HepG2 (cell line): ENCODE measurements around the gene MRFAP1. TPM values are rescaled to one million over a fixed set of nuclear protein-coding genes. Genes with fewer than 3 reads are reported as not detected.
A peak's percentile ranks its signal among the peaks of the same experiment; 100 is the strongest.

Experiments used
- ATF1 ChIP-seq: IDR thresholded peaks from 2 replicates; pipeline ENCODE4 v1.6.1; 2016; ENCODE audit warnings: mild to moderate bottlenecking, control low read depth
- DNMT3B ChIP-seq: conservative IDR thresholded peaks from 2 replicates; pipeline ENCODE4 v1.6.1; 2016; ENCODE audit warnings: missing biosample characterization, control low read depth
- ETV5 ChIP-seq: IDR thresholded peaks from 2 replicates; pipeline ENCODE4 v1.6.1; 2018; ENCODE audit warnings: missing biosample characterization, missing genetic modification reagents, inconsistent platforms, borderline replicate concordance
- ISX ChIP-seq: sonication (generic); formaldehyde crosslinking; conservative IDR thresholded peaks from 2 replicates; pipeline ENCODE4 v1.5.0; 2020; ENCODE audit warnings: missing genetic modification reagents
- KMT2B ChIP-seq: IDR thresholded peaks from 2 replicates; pipeline ENCODE4 v1.6.1; 2016; ENCODE audit warnings: missing genetic modification reagents, missing compliant biosample characterization
- PHF8 ChIP-seq: sonication (generic); formaldehyde crosslinking; IDR thresholded peaks from 2 replicates; pipeline ENCODE4 v1.5.0; 2020; ENCODE audit warnings: missing genetic modification reagents
- POLR2A ChIP-seq, 2 experiments: IDR thresholded peaks; 2 replicates each; pipeline ENCODE4 v1.6.1; 2011; ENCODE audit warnings: low read depth in 2 of 2, low read length in 2 of 2, mild to moderate bottlenecking in 1 of 2, moderate library complexity in 1 of 2; ENCODE audit not compliant: insufficient read depth in 1 of 2
- RFXAP ChIP-seq: sonication (generic); formaldehyde crosslinking; IDR thresholded peaks from 2 replicates; pipeline ENCODE4 v1.4.0; 2020; ENCODE audit warnings: missing genetic modification reagents, borderline replicate concordance
- SYNCRIP ChIP-seq: fragments of 200-400 bp; formaldehyde crosslinking; IDR thresholded peaks from 2 replicates; pipeline ENCODE4 v1.6.1; 2018; ENCODE audit warnings: mild to moderate bottlenecking, low read depth, low read length; ENCODE audit not compliant: insufficient read depth
- TEAD2 ChIP-seq: sonication (generic); formaldehyde crosslinking; IDR thresholded peaks from 2 replicates; pipeline ENCODE4 v1.9.0; 2021; ENCODE audit warnings: missing genetic modification reagents
- ZBTB38 ChIP-seq: sonication (generic); formaldehyde crosslinking; IDR thresholded peaks from 2 replicates; pipeline ENCODE4 v1.5.1; 2020; ENCODE audit warnings: mild to moderate bottlenecking, missing genetic modification reagents
- ZFP1 ChIP-seq: IDR thresholded peaks from 2 replicates; pipeline ENCODE4 v1.6.1; 2016
- ZFP37 ChIP-seq: sonication (generic); formaldehyde crosslinking; IDR thresholded peaks from 2 replicates; pipeline ENCODE4 v1.4.0; 2020; ENCODE audit warnings: missing genetic modification reagents, borderline replicate concordance
- ZNF101 ChIP-seq: sonication (generic); formaldehyde crosslinking; IDR thresholded peaks from 2 replicates; pipeline ENCODE4 v1.4.0; 2020; ENCODE audit warnings: mild to moderate bottlenecking, low read depth, missing genetic modification reagents, borderline replicate concordance
- ZNF12 ChIP-seq: sonication (generic); formaldehyde crosslinking; IDR thresholded peaks from 2 replicates; pipeline ENCODE4 v1.5.0; 2020; ENCODE audit warnings: missing genetic modification reagents
- ZNF207 ChIP-seq: fragments of 450-650 bp; IDR thresholded peaks from 2 replicates; pipeline ENCODE4 v1.6.1; 2016; ENCODE audit warnings: antibody characterized with exemption, borderline replicate concordance
- ZNF234 ChIP-seq: sonication (generic); formaldehyde crosslinking; conservative IDR thresholded peaks from 2 replicates; pipeline ENCODE4 v1.5.1; 2020; ENCODE audit warnings: mild to moderate bottlenecking, missing genetic modification reagents
- ZNF383 ChIP-seq: sonication (generic); formaldehyde crosslinking; IDR thresholded peaks from 2 replicates; pipeline ENCODE4 v1.4.0; 2020; ENCODE audit warnings: missing genetic modification reagents, mild to moderate bottlenecking, borderline replicate concordance
- ZNF703 ChIP-seq: sonication (generic); formaldehyde crosslinking; IDR thresholded peaks from 2 replicates; pipeline ENCODE4 v1.5.1; 2020; ENCODE audit warnings: missing genetic modification reagents, mild to moderate bottlenecking, moderate library complexity, borderline replicate concordance
- ZNF780A ChIP-seq: sonication (generic); formaldehyde crosslinking; IDR thresholded peaks from 2 replicates; pipeline ENCODE4 v1.8.0; 2022; ENCODE audit warnings: mild to moderate bottlenecking, missing genetic modification reagents, moderate library complexity
- ZNF878 ChIP-seq: sonication (generic); formaldehyde crosslinking; IDR thresholded peaks from 2 replicates; pipeline ENCODE4 v1.8.1; 2023; ENCODE audit warnings: mild to moderate bottlenecking, missing genetic modification reagents, moderate library complexity
- polyA plus RNA-seq, 8 experiments: library from polyadenylated mRNA; depleted of rRNA in 3 of 8; stranded (reverse) in 7 of 8; unstranded in 1 of 8; fragments of >200 nt; fragmentation: Illumina TruSeq in 4 of 8; extraction: Trizol in 4 of 8; gene quantifications; 2 replicates each; pipeline versions ENCODE4 v1.2.1 to v1.2.3, GENCODE V29; 2011 to 2016; ENCODE audit warnings: low read depth in 4 of 8, missing spikeins in 1 of 8, mixed read lengths in 1 of 8; ENCODE audit not compliant: insufficient read depth in 1 of 8
- total RNA-seq, 5 experiments: library from RNA; depleted of rRNA; stranded (reverse); fragments of >200 nt; fragmentation: Illumina TruSeq; extraction: Trizol; gene quantifications; 2 replicates each; pipeline ENCODE4 v1.2.3, GENCODE V29; 2016; ENCODE audit warnings: low read depth in 1 of 5
- TF ChIP-seq, protein P1 (sequence below), 2 experiments: fragments of 450-650 bp in 1 of 2; sonication (generic) in 1 of 2; formaldehyde crosslinking in 1 of 2; IDR thresholded peaks; 2 replicates each; pipeline versions ENCODE4 v1.6.1 to v1.8.0; 2016 to 2022; ENCODE audit warnings: antibody characterized with exemption in 1 of 2, mild to moderate bottlenecking in 1 of 2, missing genetic modification reagents in 1 of 2

The MRFAP1 gene
- total and polyA plus RNA-seq, 2 of the 13 experiments (the other 11 are each of a cell fraction or from before 2014, with no cell fraction given), result 112 to 158 TPM

GRCh38 chr4:6676722-6677558 lies 36.5 kb downstream of the MRFAP1 start (continued):
- TF ChIP-seq SYNCRIP (no peak), ZNF12 (CRISPR knock-in tag) (no peak), ZFP37 (CRISPR knock-in tag) (no peak), TEAD2 (no peak), RFXAP (CRISPR knock-in tag) (no peak), PHF8 (no peak), DNMT3B (CRISPR knock-in tag) (no peak), POLR2A (IDR thresholded peaks at IDR 0.05; ENCODE audit: insufficient read depth in 1 of 2, low read depth in 2 of 2, low read length in 2 of 2) (peak in 1 of 2 experiments; percentile 50; a peak in 2 of 4 replicates), ISX (CRISPR knock-in tag) (no peak), ZNF207 (no peak), ETV5 (CRISPR knock-in tag) (no peak), ZNF234 (no peak), KMT2B (CRISPR knock-in tag) (no peak), ZNF878 (CRISPR knock-in tag) (no peak), ZNF780A (CRISPR knock-in tag) (no peak), ZNF383 (CRISPR knock-in tag) (no peak), ZFP1 (CRISPR knock-in tag) (no peak), ZNF703 (CRISPR knock-in tag) (no peak), ATF1 (no peak), ZBTB38 (peak; percentile 36; the same call in 1 of the 2 replicates), ZNF101 (CRISPR knock-in tag) (no peak)
- TF ChIP-seq, protein P1, sequence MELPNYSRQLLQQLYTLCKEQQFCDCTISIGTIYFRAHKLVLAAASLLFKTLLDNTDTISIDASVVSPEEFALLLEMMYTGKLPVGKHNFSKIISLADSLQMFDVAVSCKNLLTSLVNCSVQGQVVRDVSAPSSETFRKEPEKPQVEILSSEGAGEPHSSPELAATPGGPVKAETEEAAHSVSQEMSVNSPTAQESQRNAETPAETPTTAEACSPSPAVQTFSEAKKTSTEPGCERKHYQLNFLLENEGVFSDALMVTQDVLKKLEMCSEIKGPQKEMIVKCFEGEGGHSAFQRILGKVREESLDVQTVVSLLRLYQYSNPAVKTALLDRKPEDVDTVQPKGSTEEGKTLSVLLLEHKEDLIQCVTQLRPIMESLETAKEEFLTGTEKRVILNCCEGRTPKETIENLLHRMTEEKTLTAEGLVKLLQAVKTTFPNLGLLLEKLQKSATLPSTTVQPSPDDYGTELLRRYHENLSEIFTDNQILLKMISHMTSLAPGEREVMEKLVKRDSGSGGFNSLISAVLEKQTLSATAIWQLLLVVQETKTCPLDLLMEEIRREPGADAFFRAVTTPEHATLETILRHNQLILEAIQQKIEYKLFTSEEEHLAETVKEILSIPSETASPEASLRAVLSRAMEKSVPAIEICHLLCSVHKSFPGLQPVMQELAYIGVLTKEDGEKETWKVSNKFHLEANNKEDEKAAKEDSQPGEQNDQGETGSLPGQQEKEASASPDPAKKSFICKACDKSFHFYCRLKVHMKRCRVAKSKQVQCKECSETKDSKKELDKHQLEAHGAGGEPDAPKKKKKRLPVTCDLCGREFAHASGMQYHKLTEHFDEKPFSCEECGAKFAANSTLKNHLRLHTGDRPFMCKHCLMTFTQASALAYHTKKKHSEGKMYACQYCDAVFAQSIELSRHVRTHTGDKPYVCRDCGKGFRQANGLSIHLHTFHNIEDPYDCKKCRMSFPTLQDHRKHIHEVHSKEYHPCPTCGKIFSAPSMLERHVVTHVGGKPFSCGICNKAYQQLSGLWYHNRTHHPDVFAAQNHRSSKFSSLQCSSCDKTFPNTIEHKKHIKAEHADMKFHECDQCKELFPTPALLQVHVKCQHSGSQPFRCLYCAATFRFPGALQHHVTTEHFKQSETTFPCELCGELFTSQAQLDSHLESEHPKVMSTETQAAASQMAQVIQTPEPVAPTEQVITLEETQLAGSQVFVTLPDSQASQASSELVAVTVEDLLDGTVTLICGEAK (IDR thresholded peaks at IDR 0.05), result no peak
- TF ChIP-seq, protein P1 (CRISPR knock-in tag; IDR thresholded peaks at IDR 0.05), result no peak
